Stomach smooth muscle (tissue), 2 donors: Measurements from ENCODE around the gene FBXL16.

Experiments used
- H3K27ac ChIP-seq: one replicate; pipeline ENCODE4 v1.7.0; 2013; ENCODE audit warnings: mild to moderate bottlenecking, low read length, inconsistent platforms
- H3K27me3 ChIP-seq, 2 donors: one replicate each; pipeline ENCODE4 v1.7.0; 2013; ENCODE audit warnings: low read length in 2 of 2; ENCODE audit not compliant: insufficient read depth in 2 of 2, control insufficient read depth in 1 of 2
- H3K36me3 ChIP-seq, 2 donors: one replicate each; pipeline ENCODE4 v1.7.0; 2013; ENCODE audit warnings: low read length in 2 of 2; ENCODE audit not compliant: control insufficient read depth in 2 of 2, insufficient read depth in 2 of 2
- H3K4me1 ChIP-seq: one replicate; pipeline ENCODE4 v1.7.0; 2013; ENCODE audit warnings: low read length; ENCODE audit not compliant: control insufficient read depth, insufficient read depth
- H3K4me3 ChIP-seq, 2 donors: one replicate each; pipeline ENCODE4 v1.7.0; 2013; ENCODE audit warnings: low read length in 2 of 2
- H3K9ac ChIP-seq, 2 donors: one replicate each; pipeline ENCODE4 v1.7.0; 2013; ENCODE audit warnings: low read length in 2 of 2, mild to moderate bottlenecking in 1 of 2
- H3K9me3 ChIP-seq, 2 donors: one replicate each; pipeline ENCODE4 v1.7.0; 2013; ENCODE audit warnings: low read length in 2 of 2; ENCODE audit not compliant: control insufficient read depth in 2 of 2
- donor health status: healthy.
- donor health status: Pancreatic carcinoma.

Gene FBXL16

GRCh38 chr16:652454-653305 lies 52.9 kb downstream of the FBXL16 start:
- no peaks in the 10 kb centered on the region for H3K36me3 ChIP-seq

GRCh38 chr16:651844-652243 lies 53.8 kb downstream of the FBXL16 start:
- no peaks in the 10 kb centered on the region for H3K27me3 ChIP-seq
- no peaks in the 10 kb centered on the region for H3K9me3 ChIP-seq
- no peak overlapping the region for H3K9ac ChIP-seq
- no peak overlapping the region for H3K27ac ChIP-seq
- peaks cover 30% of the 10 kb centered on the region for H3K4me1 ChIP-seq
- H3K4me3 ChIP-seq: no peak overlapping the region
- no peaks in the 10 kb centered on the region for H3K36me3 ChIP-seq

More at GRCh38 chr16:652454-653305, 52.9 kb downstream of the FBXL16 start:
- Histone ChIP-seq H3K4me1 (peaks cover 25% of the 10 kb centered on the region), H3K4me3 (no peak overlapping the region), H3K9me3 (no peaks in the 10 kb centered on the region), H3K27ac (no peak overlapping the region), H3K9ac (no peak overlapping the region), H3K27me3 (no peaks in the 10 kb centered on the region)

DNA sequence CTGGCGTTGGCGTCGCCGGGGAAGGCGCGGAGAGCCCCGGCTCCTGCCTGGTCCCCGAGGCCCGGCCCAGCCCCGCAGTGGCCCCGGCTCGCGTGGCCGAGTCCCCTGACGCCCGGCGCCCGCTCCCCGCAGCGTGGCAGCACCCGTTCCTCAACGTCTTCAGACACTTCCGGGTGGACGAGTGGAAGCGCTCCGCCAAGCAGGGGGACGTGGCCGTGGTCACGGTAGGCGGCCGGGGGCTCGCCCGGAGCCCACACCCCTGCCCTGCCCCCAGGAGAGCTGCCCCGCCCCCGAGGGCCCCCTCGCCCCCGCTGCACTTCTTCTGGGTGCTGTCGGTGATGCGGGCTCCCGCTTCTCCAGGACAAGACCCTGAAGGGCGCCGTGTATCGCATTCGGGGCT lies 56.0 kb downstream of the FBXL16 start:
- peak overlapping the region; percentile 76 to 78 for H3K4me3 ChIP-seq
- peaks cover 38% of the 10 kb centered on the region for H3K4me1 ChIP-seq
- no peaks in the 10 kb centered on the region for H3K9me3 ChIP-seq
- no peaks in the 10 kb centered on the region for H3K27me3 ChIP-seq
- peak overlapping the region; percentile 74 to 93 for H3K9ac ChIP-seq
- H3K27ac ChIP-seq: no peak overlapping the region
- H3K36me3 ChIP-seq: no peaks in the 10 kb centered on the region

- H3K36me3 ChIP-seq: no peaks in the 10 kb centered on the region
- H3K27ac ChIP-seq: peak within 1 kb of the TSS; percentile 80
- no peaks in the 10 kb centered on the region for H3K27me3 ChIP-seq
- H3K9me3 ChIP-seq: no peaks in the 10 kb centered on the region
- peak within 1 kb of the TSS; percentile 76 to 78 for H3K4me3 ChIP-seq
- peaks cover 38% of the 10 kb centered on the region for H3K4me1 ChIP-seq
- peak within 1 kb of the TSS; percentile 84 to 93 for H3K9ac ChIP-seq
These were observed 56.6 kb downstream of the FBXL16 start, which contains the start of gene WDR90 for GRCh38 chr16:648781-649589. TSS of gene WDR90 (plus strand) at chr16:649365. CDS start at chr16:649417, 52 bp downstream.

- Histone ChIP-seq H3K9ac (peak overlapping the region; percentile 84 to 93), H3K4me3 (peak overlapping the region; percentile 76 to 78), H3K36me3 (no peaks in the 10 kb centered on the region), H3K4me1 (peaks cover 38% of the 10 kb centered on the region), H3K27ac (peak overlapping the region; percentile 80), H3K27me3 (no peaks in the 10 kb centered on the region), H3K9me3 (no peaks in the 10 kb centered on the region)
These were observed 57.4 kb downstream of the FBXL16 start for GRCh38 chr16:648071-648780.

DNA sequence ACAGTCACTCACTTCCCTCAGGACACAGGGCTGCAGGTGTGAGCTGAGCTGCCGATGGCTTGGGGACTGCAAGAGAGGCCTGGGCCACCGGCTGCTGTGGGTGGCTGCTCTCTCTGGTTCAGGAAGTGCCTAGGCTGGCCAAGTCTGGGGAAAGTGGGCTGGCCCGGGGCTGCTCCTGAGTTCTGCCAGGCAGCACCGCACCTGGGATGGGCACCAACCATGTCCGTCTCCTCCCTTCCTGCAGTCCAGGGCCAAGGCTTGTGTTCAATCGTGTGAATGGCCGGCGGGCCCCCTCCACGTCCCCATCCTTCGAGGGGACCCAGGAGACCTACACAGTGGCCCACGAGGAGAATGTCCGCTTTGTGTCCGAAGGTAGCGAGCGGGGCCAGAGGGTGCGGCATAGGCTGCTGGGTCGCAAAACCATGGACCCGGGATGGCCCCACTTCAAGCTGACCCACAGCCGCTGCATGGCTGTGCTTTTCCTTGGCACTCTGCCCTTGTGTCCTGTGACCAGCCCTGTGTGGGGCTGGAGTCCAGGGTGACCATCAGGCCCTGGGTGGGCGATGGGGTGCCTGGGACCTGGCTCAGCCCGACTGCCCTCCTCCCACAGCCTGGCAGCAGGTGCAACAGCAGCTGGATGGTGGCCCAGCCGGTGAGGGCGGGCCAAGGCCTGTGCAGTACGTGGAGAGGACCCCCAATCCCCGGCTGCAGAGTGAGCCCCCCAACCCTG lies 58.3 kb downstream of the FBXL16 start:
- no peaks in the 10 kb centered on the region for H3K9me3 ChIP-seq
- H3K4me1 ChIP-seq: peaks cover 47% of the 10 kb centered on the region
- H3K27me3 ChIP-seq: no peaks in the 10 kb centered on the region
- H3K27ac ChIP-seq: peak overlapping the region; percentile 80
- H3K36me3 ChIP-seq: no peaks in the 10 kb centered on the region
- no peak overlapping the region for H3K9ac ChIP-seq
- no peak overlapping the region for H3K4me3 ChIP-seq

DNA sequence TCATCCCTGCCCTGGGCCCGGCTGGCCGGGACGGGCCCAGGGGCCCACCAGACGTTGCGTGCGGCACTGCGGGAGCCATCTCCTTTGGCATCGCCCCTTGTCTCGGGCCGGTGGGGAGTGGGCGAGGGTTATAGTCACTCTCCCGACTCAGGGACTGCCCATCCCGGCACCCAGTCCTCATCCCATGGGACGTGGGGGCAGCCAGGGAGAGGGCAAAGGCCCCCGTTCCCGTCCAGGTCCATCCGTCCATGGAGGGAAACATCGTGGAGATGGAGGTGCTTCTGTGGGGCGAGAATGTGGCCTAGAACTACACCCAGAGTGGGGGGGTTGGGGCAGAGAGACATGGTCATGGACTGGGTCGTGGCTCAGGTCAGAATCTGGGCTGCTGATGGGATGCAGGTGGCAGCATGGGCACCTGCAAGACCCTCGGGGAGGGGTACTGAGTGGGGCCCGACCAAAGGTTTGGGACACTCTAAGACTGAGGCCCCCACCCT lies 58.9 kb downstream of the FBXL16 start:
- Histone ChIP-seq H3K36me3 (no peaks in the 10 kb centered on the region), H3K4me3 (no peak overlapping the region), H3K27ac (no peak overlapping the region), H3K27me3 (no peaks in the 10 kb centered on the region), H3K9me3 (no peaks in the 10 kb centered on the region), H3K4me1 (peaks cover 48% of the 10 kb centered on the region), H3K9ac (no peak overlapping the region)

DNA sequence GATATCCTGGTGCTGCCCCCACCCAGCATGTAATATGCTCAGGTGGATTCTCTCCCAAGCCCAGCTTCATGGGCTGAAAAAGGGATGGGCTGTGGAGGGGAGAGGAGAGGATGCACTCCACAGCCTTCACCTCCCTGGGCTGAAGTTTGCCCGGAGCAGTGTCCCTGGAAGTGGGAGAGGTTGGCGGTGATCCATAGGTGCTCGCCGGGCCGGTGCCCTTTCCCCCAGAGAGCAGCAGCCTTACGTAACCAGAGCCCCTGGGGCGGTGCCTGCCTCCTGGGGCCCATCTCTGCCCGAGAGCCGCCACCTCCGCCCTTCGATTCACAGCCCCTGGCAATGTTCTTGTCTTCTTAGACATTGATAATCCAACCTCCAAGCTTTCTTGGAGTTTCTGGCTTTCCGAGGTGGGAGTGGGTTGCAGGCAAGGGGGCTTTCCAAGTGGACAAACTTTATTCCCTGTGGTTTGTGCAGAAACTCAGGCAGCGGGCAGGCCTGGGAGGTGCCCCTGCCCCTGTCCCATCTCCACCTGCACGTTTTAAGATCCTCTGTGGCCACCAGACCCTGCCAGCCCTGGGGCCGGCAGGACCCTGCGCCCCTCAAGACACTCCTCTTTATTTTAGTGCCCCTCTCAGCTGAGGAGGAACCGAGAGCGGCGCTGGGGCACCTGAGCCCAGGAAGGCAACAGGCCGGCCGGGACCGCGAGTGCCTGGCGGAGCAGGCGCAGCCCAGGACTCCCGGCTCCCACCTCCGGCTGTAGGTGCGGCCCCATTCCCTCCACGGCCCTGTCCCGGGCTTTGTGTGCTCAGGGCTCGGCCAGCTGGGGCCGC lies 59.5 kb downstream of the FBXL16 start:
- Histone ChIP-seq H3K4me1 (peaks cover 54% of the 10 kb centered on the region), H3K27ac (no peak overlapping the region), H3K27me3 (no peaks in the 10 kb centered on the region), H3K9me3 (no peaks in the 10 kb centered on the region), H3K36me3 (no peaks in the 10 kb centered on the region), H3K9ac (no peak overlapping the region), H3K4me3 (no peak overlapping the region)

DNA sequence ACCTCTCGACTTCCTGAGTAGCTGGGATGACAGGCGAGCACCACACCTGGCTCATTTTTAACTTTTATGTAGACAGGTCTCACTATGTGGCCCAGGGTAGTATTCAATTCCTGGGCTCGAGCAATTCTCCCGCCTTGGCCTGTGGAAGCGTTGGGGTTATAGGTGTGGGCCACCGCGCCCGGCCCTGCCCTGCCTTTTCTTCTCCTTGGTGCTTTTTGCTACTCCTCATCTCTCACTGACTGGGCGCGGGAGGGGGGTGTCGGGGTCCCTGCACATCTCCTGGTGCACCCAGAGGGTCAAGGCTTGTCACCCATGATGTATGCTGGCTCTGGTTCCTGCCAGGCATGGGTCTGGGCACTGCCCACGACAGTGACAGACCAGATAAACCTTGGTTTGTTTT lies 61.0 kb downstream of the FBXL16 start:
- no peaks in the 10 kb centered on the region for H3K27me3 ChIP-seq
- H3K9ac ChIP-seq: no peak overlapping the region
- H3K9me3 ChIP-seq: no peaks in the 10 kb centered on the region
- no peaks in the 10 kb centered on the region for H3K36me3 ChIP-seq
- no peak overlapping the region for H3K27ac ChIP-seq
- no peak overlapping the region for H3K4me3 ChIP-seq
- H3K4me1 ChIP-seq: peaks cover 49% of the 10 kb centered on the region
